Esophagus squamous epithelium (tissue), 5 donors: Measurements from ENCODE around the gene LAG3. TPM values are rescaled to one million over a fixed set of nuclear protein-coding genes. Genes with fewer than 3 reads are reported as not detected.

Source experiments
- DNase-seq: peaks from one replicate; lab custom pipeline; 2025; lab: John Stamatoyannopoulos, UW
- H3K27ac ChIP-seq, 4 donors: fragments of 200-600 bp; sonication (generic); one replicate each; pipeline ENCODE4 v1.5.1; 2016 to 2019; ENCODE audit warnings: mild to moderate bottlenecking in 1 of 4
- H3K27me3 ChIP-seq, 4 donors: fragments of 200-600 bp; sonication (generic); 1 replicate in 3 of 4; 2 replicates in 1 of 4; pipeline versions ENCODE4 v1.5.1 to v1.6.0; 2017 to 2021; ENCODE audit warnings: antibody characterized with exemption in 1 of 4
- H3K36me3 ChIP-seq, 3 donors: fragments of 200-600 bp; sonication (generic); one replicate each; pipeline ENCODE4 v1.5.1; 2016 to 2019
- H3K4me1 ChIP-seq, 3 donors: fragments of 200-600 bp; sonication (generic); one replicate each; pipeline ENCODE4 v1.5.1; 2017 to 2019
- H3K4me3 ChIP-seq, 4 donors: fragments of 200-600 bp; sonication (generic); 1 replicate in 3 of 4; 2 replicates in 1 of 4; pipeline ENCODE4 v1.5.1; 2016 to 2019; ENCODE audit warnings: mild to moderate bottlenecking in 2 of 4, moderate library complexity in 1 of 4
- H3K9me3 ChIP-seq, 3 donors: fragments of 200-600 bp; sonication (generic); one replicate each; pipeline ENCODE4 v1.5.1; 2016 to 2019
- POLR2A ChIP-seq, 4 donors: fragments of 450-650 bp; IDR thresholded peaks; one replicate each; pipeline ENCODE4 v1.6.1; 2017; ENCODE audit warnings: antibody characterized with exemption in 4 of 4, mild to moderate bottlenecking in 4 of 4, moderate library complexity in 3 of 4
- WGBS, 2 donors: methylation state at CpG; one replicate each; pipeline ENCODE4 v1.1.5; 2018; 5-methylcytosine and 5-hydroxymethylcytosine counted together
- intact Hi-C: fragments of 100-400 bp; cut with DNase I; formaldehyde crosslinking; loops from one replicate; pipeline ENCODE4 v1.15.0; 2022
- total RNA-seq, 4 donors: library from RNA; depleted of rRNA; stranded (reverse); fragments of >200 nt; gene quantifications; one replicate each; pipeline ENCODE4 v1.1.0, GENCODE V29; 2016
- TF ChIP-seq, protein P1 (sequence below), 6 experiments: fragments of 450-650 bp in 4 of 6; fragments of 200-600 bp in 2 of 6; sonication (generic) in 2 of 6; IDR thresholded peaks; one replicate each; pipeline ENCODE4 v1.5.1; 2016 to 2019; ENCODE audit warnings: antibody characterized with exemption in 6 of 6, mild to moderate bottlenecking in 4 of 6, moderate library complexity in 4 of 6
- donor health status: DM: yes; HTN: yes; CAD: no.

LAG3 gene
- total RNA-seq, 4 donors from 2014 or later, result 0.35 to 0.76 (median 0.50) TPM; not detected in 1

DNA sequence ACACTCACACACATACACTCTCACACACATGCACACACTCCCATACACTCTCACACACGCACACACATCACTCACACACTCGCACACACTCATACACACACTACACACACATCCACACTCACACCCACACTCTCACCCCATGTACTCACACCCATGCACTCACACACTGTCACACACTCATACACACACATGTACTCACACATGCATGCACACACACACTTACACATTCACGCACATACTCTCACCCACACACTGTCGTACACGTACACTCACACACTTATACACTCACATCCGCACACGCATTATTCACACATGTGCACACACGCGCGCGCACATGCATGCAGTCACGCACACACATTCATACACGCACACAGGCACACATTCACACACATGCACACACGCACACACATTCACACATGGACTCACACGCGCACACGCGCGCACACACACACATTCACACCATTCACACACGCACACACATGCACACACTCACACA is 45.4 kb downstream of the LAG3 start:
- H3K4me1 ChIP-seq, result peaks cover 7 to 20% (median 7%) of the 10 kb centered on the region in 3 donors
- intact Hi-C loops, result no loop called here
- no peaks in the 10 kb centered on the region for H3K9me3 ChIP-seq
- H3K36me3 ChIP-seq, result no peaks in the 10 kb centered on the region
- peaks cover 0 to 42% (median 0%) of the 10 kb centered on the region in 4 donors for H3K27me3 ChIP-seq
- TF ChIP-seq, protein P1, sequence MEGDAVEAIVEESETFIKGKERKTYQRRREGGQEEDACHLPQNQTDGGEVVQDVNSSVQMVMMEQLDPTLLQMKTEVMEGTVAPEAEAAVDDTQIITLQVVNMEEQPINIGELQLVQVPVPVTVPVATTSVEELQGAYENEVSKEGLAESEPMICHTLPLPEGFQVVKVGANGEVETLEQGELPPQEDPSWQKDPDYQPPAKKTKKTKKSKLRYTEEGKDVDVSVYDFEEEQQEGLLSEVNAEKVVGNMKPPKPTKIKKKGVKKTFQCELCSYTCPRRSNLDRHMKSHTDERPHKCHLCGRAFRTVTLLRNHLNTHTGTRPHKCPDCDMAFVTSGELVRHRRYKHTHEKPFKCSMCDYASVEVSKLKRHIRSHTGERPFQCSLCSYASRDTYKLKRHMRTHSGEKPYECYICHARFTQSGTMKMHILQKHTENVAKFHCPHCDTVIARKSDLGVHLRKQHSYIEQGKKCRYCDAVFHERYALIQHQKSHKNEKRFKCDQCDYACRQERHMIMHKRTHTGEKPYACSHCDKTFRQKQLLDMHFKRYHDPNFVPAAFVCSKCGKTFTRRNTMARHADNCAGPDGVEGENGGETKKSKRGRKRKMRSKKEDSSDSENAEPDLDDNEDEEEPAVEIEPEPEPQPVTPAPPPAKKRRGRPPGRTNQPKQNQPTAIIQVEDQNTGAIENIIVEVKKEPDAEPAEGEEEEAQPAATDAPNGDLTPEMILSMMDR (IDR thresholded peaks at IDR 0.05), result no peak
- no peak for TF ChIP-seq POLR2A (IDR thresholded peaks at IDR 0.05)
- no peak overlapping the region for H3K27ac ChIP-seq
- no peak overlapping the region for H3K4me3 ChIP-seq
- no peak for DNase-seq
- WGBS, 2 donors, result 81 to 91% methylated on average over 20 of the region's 20 CpGs

DNA sequence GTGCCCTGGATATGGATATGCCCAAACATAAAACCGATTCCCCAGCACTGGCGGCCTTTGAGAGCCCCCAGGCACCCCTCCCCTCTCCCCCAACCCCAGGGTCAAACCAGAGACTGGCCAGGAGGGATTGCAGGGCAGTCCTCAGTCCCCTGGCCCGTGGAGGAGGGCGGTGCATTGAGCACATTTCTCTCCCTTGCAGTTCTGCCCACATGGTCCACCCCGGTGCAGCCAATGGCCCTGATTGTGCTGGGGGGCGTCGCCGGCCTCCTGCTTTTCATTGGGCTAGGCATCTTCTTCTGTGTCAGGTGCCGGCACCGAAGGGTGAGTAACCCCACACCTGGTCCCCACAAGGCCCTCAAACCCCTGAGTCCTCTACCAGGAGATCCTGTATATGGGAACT is 45.9 kb downstream of the LAG3 start:
- Histone ChIP-seq H3K27me3 (peaks cover 0 to 47% (median under 1%) of the 10 kb centered on the region in 4 donors), H3K4me3 (no peak overlapping the region), H3K36me3 (no peaks in the 10 kb centered on the region), H3K9me3 (no peaks in the 10 kb centered on the region), H3K4me1 (peaks cover 7 to 21% (median 7%) of the 10 kb centered on the region in 3 donors), H3K27ac (no peak overlapping the region)
- WGBS, 2 donors, result 75 to 88% methylated on average over 6 to 7 of the region's 10 CpGs
- no peak for DNase-seq
- TF ChIP-seq POLR2A (IDR thresholded peaks at IDR 0.05), result no peak
- intact Hi-C loops, result no loop called here

DNA sequence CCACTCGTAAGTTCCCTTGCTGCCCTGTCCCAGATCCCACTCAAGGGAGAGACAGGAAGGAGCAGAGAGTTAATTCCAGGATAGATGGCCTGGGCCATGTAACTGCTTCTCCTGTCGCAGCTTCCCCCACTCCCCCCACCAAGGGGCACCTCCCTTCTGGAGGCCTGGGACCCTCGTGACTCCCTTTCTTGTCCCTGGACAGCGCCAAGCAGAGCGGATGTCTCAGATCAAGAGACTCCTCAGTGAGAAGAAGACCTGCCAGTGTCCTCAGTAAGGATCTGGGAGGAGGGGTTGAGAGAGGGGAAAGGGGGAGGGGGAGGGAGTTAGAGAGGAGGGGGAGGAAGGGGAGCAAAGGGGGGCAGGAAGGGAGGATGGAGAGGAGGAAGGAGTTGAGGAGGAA is 46.3 kb downstream of the LAG3 start:
- H3K36me3 ChIP-seq, result no peaks in the 10 kb centered on the region
- H3K9me3 ChIP-seq, result no peaks in the 10 kb centered on the region
- no peak for TF ChIP-seq POLR2A (IDR thresholded peaks at IDR 0.05)
- TF ChIP-seq, protein P1 (IDR thresholded peaks at IDR 0.05), result no peak
- H3K4me1 ChIP-seq, result peaks cover 7 to 21% (median 7%) of the 10 kb centered on the region in 3 donors
- intact Hi-C loops, result no loop called here
- DNase-seq, result no peak
- H3K27me3 ChIP-seq, result peaks cover 0 to 51% (median 3%) of the 10 kb centered on the region in 4 donors
- no peak overlapping the region for H3K27ac ChIP-seq
- no peak overlapping the region for H3K4me3 ChIP-seq
- WGBS, 2 donors, result 100% methylated on average over 1 of the region's 5 CpGs

DNA sequence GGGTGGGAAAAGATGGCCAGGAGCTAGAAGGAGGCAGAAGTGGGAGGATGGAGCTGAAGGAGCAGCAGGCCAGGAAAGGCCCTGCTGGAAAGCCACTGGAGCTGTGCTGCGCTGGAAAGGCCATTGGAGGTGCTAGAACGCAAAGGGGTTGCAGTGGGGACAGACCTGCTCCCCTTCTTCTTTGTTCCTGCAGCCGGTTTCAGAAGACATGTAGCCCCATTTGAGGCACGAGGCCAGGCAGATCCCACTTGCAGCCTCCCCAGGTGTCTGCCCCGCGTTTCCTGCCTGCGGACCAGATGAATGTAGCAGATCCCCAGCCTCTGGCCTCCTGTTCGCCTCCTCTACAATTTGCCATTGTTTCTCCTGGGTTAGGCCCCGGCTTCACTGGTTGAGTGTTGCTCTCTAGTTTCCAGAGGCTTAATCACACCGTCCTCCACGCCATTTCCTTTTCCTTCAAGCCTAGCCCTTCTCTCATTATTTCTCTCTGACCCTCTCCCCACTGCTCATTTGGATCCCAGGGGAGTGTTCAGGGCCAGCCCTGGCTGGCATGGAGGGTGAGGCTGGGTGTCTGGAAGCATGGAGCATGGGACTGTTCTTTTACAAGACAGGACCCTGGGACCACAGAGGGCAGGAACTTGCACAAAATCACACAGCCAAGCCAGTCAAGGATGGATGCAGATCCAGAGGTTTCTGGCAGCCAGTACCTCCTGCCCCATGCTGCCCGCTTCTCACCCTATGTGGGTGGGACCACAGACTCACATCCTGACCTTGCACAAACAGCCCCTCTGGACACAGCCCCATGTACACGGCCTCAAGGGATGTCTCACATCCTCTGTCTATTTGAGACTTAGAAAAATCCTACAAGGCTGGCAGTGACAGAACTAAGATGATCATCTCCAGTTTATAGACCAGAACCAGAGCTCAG is 47.0 kb downstream of the LAG3 start:
- 85 to 87% methylated on average over 12 to 13 of the region's 13 CpGs for WGBS, 2 donors
- H3K9me3 ChIP-seq, result no peaks in the 10 kb centered on the region
- no peak overlapping the region for H3K27ac ChIP-seq
- intact Hi-C loops, result no loop called here
- peaks cover 0 to 51% (median 5%) of the 10 kb centered on the region in 4 donors for H3K27me3 ChIP-seq
- TF ChIP-seq, protein P1 (IDR thresholded peaks at IDR 0.05), result no peak
- TF ChIP-seq POLR2A (IDR thresholded peaks at IDR 0.05), result no peak
- H3K4me1 ChIP-seq, result peaks cover 7 to 21% (median 7%) of the 10 kb centered on the region in 3 donors
- no peaks in the 10 kb centered on the region for H3K36me3 ChIP-seq
- no peak overlapping the region for H3K4me3 ChIP-seq
- no peak for DNase-seq

DNA sequence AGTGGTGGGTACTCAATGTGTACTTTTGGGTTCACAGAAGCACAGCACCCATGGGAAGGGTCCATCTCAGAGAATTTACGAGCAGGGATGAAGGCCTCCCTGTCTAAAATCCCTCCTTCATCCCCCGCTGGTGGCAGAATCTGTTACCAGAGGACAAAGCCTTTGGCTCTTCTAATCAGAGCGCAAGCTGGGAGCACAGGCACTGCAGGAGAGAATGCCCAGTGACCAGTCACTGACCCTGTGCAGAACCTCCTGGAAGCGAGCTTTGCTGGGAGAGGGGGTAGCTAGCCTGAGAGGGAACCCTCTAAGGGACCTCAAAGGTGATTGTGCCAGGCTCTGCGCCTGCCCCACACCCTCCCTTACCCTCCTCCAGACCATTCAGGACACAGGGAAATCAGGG is 47.8 kb downstream of the LAG3 start:
- DNase-seq, result no peak
- Histone ChIP-seq H3K27ac (no peak overlapping the region), H3K4me1 (peaks cover 7 to 25% (median 7%) of the 10 kb centered on the region in 3 donors), H3K4me3 (no peak overlapping the region), H3K27me3 (peaks cover 0 to 52% (median 5%) of the 10 kb centered on the region in 4 donors), H3K36me3 (no peaks in the 10 kb centered on the region), H3K9me3 (no peaks in the 10 kb centered on the region)
- intact Hi-C loops, result no loop called here
- no peak for TF ChIP-seq POLR2A (IDR thresholded peaks at IDR 0.05)
- TF ChIP-seq, protein P1 (IDR thresholded peaks at IDR 0.05), result no peak
- 74 to 96% methylated on average over 2 to 3 of the region's 5 CpGs for WGBS, 2 donors
